GM12872 (cell line): ENCODE measurements around the gene PTGER3.

Experiments
- TF ChIP-seq, protein P1 (sequence below): IDR thresholded peaks from 3 replicates; pipeline ENCODE4 v1.5.1; 2011; ENCODE audit warnings: low read depth, mild to moderate bottlenecking, low read length, moderate library complexity; ENCODE audit not compliant: insufficient read depth

The PTGER3 gene

DNA sequence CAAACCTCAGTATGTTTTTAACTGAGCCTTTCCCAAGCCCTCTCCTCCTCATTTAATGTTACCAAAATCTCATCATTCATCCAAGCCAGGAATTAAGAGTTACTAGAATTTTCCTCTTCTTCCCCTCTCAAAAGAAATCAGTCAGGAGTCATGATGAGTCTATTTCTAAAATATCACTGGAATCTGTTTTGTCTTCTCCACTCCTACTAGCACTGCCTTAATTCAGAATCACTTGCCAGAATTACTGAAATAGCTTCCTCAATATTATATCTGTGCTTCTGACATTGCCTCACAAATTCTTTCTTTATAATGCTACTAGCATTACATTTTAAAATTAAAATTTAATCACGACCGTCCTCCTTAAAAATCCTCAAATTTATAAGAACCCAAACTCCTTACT, 106.1 kb downstream of the PTGER3 start:
- TF ChIP-seq, protein P1, sequence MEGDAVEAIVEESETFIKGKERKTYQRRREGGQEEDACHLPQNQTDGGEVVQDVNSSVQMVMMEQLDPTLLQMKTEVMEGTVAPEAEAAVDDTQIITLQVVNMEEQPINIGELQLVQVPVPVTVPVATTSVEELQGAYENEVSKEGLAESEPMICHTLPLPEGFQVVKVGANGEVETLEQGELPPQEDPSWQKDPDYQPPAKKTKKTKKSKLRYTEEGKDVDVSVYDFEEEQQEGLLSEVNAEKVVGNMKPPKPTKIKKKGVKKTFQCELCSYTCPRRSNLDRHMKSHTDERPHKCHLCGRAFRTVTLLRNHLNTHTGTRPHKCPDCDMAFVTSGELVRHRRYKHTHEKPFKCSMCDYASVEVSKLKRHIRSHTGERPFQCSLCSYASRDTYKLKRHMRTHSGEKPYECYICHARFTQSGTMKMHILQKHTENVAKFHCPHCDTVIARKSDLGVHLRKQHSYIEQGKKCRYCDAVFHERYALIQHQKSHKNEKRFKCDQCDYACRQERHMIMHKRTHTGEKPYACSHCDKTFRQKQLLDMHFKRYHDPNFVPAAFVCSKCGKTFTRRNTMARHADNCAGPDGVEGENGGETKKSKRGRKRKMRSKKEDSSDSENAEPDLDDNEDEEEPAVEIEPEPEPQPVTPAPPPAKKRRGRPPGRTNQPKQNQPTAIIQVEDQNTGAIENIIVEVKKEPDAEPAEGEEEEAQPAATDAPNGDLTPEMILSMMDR: no peak

DNA sequence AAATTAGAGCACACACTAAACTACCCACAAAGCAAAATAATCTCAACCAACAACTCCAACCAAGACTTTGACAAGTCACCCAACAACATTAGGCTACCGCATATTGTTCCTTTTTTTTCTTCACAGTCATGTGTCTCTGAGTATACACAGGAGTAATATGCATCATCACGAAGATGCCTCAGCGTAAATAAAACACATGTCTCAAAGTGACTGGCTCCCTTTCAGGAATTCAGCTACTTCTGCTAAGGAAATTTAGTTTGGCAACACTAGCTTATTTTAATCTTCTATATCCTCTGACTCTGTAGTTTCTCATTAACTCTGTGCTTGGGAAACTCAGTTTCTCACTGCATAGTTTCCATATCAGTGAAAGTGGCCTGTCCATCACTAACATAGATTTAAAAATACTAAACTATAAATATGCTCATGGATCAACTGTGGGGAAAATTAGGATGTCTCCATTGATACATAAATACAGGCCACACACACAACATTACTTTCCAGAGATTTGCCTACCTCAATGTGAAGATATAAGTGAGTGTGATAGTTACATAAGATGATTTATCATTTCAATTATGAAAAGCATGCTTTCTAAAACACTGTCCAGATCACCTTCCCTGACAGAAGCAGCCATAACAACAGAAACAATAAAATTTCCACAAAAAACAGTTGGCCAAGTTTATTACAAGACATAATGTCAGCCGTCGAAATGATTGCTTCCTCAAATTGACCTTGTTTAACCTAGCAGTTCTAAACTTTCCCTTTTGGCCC, 113.2 kb downstream of the PTGER3 start:
- TF ChIP-seq, protein P1: no peak

- TF ChIP-seq, protein P1: no peak
Measured at GRCh38 chr1:70930062-70930461, 117.6 kb downstream of the PTGER3 start.

- TF ChIP-seq, protein P1: no peak
Measured at GRCh38 chr1:70922196-70922595, 125.4 kb downstream of the PTGER3 start.
